Measurements from ENCODE around the gene UBALD2.

GRCh38 chr17:76241204-76241538 lies 24.0 kb upstream of the UBALD2 start:
- no peak for TF ChIP-seq POLR2A (IDR thresholded peaks at IDR 0.05)
- no peak for TF ChIP-seq CTCF (IDR thresholded peaks at IDR 0.05)
